GM12878 (cell line): Measurements from ENCODE around the gene REEP6. TPM values are rescaled to one million over a fixed set of nuclear protein-coding genes. Genes with fewer than 3 reads are reported as not detected.

Experiments
- ATAC-seq: fragments of 200-7000 bp; cut with Tn5 transposase; 3 replicates; pipeline ENCODE4 v1.9.1; 2020; ENCODE audit warnings: mild to moderate bottlenecking, moderate library complexity
- BruUV-seq: library from RNA; stranded (reverse); fragments of 400-500 nt; replicated peaks from 2 replicates; lab custom pipeline; 2021; lab: Mats Ljungman, UMichigan
- CTCF ChIA-PET: fragments of 300-600 bp; sonication (Branson Sonifier 250); formaldehyde crosslinking; extraction: SDS; loops from one replicate; lab custom pipeline; 2021; ENCODE audit warnings: inconsistent platforms; lab: Yijun Ruan, JAX
- POLR2A ChIA-PET: fragments of 350-600 bp; formaldehyde crosslinking; extraction: SDS; loops from one replicate; lab custom pipeline; 2021; ENCODE audit warnings: inconsistent platforms; lab: Charles Lee
- RAD21 ChIA-PET: fragments of 300-600 bp; sonication (Branson Sonifier 250); formaldehyde crosslinking; loops from one replicate; lab custom pipeline; 2023; ENCODE audit warnings: antibody characterized with exemption; ENCODE audit not compliant: unreplicated experiment; lab: Charles Lee
- SMC1A ChIA-PET: fragments of 300-600 bp; sonication (Branson Sonifier 250); formaldehyde crosslinking; loops from one replicate; lab custom pipeline; 2023; ENCODE audit not compliant: unreplicated experiment, uncharacterized antibody; lab: Charles Lee
- DNase-seq: peaks from one replicate; pipeline ENCODE4 v3.0.0-alpha.2; 2011; ENCODE audit warnings: low read depth, low spot score
- FAIRE-seq: peaks from 3 replicates; lab custom pipeline; 2011; peaks lifted over from hg19 to GRCh38; lab: Jason Lieb, UNC
- H2AFZ ChIP-seq: 2 replicates; pipeline ENCODE4 v1.6.0; 2011; ENCODE audit warnings: low read depth, low read length, control low read depth; ENCODE audit not compliant: control insufficient read depth
- H3K27ac ChIP-seq: 2 replicates; pipeline ENCODE4 v1.5.1; 2011; ENCODE audit warnings: control low read depth; ENCODE audit not compliant: control insufficient read depth, insufficient read depth
- H3K27me3 ChIP-seq, 2 experiments: replicated peaks in 1 of 2; 2 replicates each; pipeline versions ENCODE4 v1.6.0 to v1.6.1; 2011; ENCODE audit warnings: low read length in 1 of 2; ENCODE audit not compliant: control insufficient read depth in 2 of 2, insufficient read depth in 2 of 2
- H3K36me3 ChIP-seq, 2 experiments: 2 replicates each; pipeline ENCODE4 v1.5.1; 2011; ENCODE audit warnings: low read length in 1 of 2; ENCODE audit not compliant: control insufficient read depth in 2 of 2, insufficient read depth in 2 of 2
- H3K4me1 ChIP-seq: 2 replicates; pipeline ENCODE4 v1.6.1; 2011; ENCODE audit warnings: mild to moderate bottlenecking, low read length, moderate library complexity, mixed read lengths; ENCODE audit not compliant: control insufficient read depth, insufficient read depth
- H3K4me2 ChIP-seq: 2 replicates; pipeline ENCODE4 v1.6.0; 2011; ENCODE audit warnings: control low read depth; ENCODE audit not compliant: control insufficient read depth, insufficient read depth
- H3K4me3 ChIP-seq: fragments of 200-600 bp; sonication (generic); 2 replicates; pipeline ENCODE4 v1.5.1; 2016
- H3K79me2 ChIP-seq: 2 replicates; pipeline ENCODE4 v1.6.0; 2011; ENCODE audit warnings: low read length; ENCODE audit not compliant: control insufficient read depth, insufficient read depth
- H3K9ac ChIP-seq: 2 replicates; pipeline ENCODE4 v1.8.0; 2011; ENCODE audit warnings: low read length, control low read depth, mixed read lengths; ENCODE audit not compliant: control insufficient read depth, insufficient read depth
- H3K9me3 ChIP-seq: replicated peaks from 3 replicates; pipeline ENCODE4 v1.5.1; 2011; ENCODE audit warnings: mild to moderate bottlenecking, low read length; ENCODE audit not compliant: control insufficient read depth, insufficient read depth
- H4K20me1 ChIP-seq: 2 replicates; pipeline ENCODE4 v1.6.0; 2011; ENCODE audit not compliant: control insufficient read depth, insufficient read depth
- CHD2 ChIP-seq: IDR thresholded peaks from 2 replicates; pipeline ENCODE4 v1.6.1; 2011; ENCODE audit warnings: low read depth, low read length, improper control_type of control experiment, borderline replicate concordance
- DPF2 ChIP-seq: fragments of 450-650 bp; IDR thresholded peaks from 2 replicates; pipeline ENCODE4 v1.6.1; 2017; ENCODE audit warnings: mild to moderate bottlenecking
- EGR1 ChIP-seq, 2 experiments: IDR thresholded peaks; 1 replicate in 1 of 2; 2 replicates in 1 of 2; pipeline ENCODE4 v1.6.1; 2011 to 2012; ENCODE audit warnings: low read depth in 2 of 2, low read length in 2 of 2, borderline replicate concordance in 1 of 2, mild to moderate bottlenecking in 1 of 2, moderate library complexity in 1 of 2
- MYC ChIP-seq: IDR thresholded peaks from 2 replicates; pipeline ENCODE4 v1.6.1; 2011; ENCODE audit warnings: mild to moderate bottlenecking, low read length, moderate library complexity, inconsistent platforms; ENCODE audit not compliant: insufficient read depth, insufficient replicate concordance, insufficient read length, severe bottlenecking
- NFIC ChIP-seq: IDR thresholded peaks from 2 replicates; pipeline ENCODE4 v1.6.1; 2012; ENCODE audit warnings: low read depth, mild to moderate bottlenecking, inconsistent platforms, low read length, moderate library complexity
- POLR2A ChIP-seq: IDR thresholded peaks from 2 replicates; pipeline ENCODE4 v1.6.1; 2011; ENCODE audit warnings: low read depth, mild to moderate bottlenecking, low read length
- RUNX3 ChIP-seq: IDR thresholded peaks from 2 replicates; pipeline ENCODE4 v1.6.1; 2012; ENCODE audit warnings: low read length, inconsistent platforms
- SMC3 ChIP-seq: IDR thresholded peaks from 2 replicates; pipeline ENCODE4 v1.6.1; 2011; ENCODE audit warnings: low read length, improper control_type of control experiment, borderline replicate concordance
- SP1 ChIP-seq: IDR thresholded peaks from one replicate; pipeline ENCODE4 v1.6.1; 2011; ENCODE audit warnings: low read depth, low read length
- SREBF2 ChIP-seq: IDR thresholded peaks from 2 replicates; pipeline ENCODE4 v1.6.1; 2012; ENCODE audit warnings: mild to moderate bottlenecking, low read length
- TAF1 ChIP-seq: IDR thresholded peaks from 2 replicates; pipeline ENCODE4 v1.6.1; 2011; ENCODE audit warnings: mild to moderate bottlenecking, low read depth, low read length, borderline replicate concordance
- WGBS: methylation state at CpG from one replicate; pipeline ENCODE4 v1.1.6; 2016; ENCODE audit warnings: low lambda C conversion rate; ENCODE audit not compliant: insufficient replicate concordance, insufficient coverage; ENCODE audit errors: missing lambda C conversion rate; 5-methylcytosine and 5-hydroxymethylcytosine counted together
- in situ Hi-C: fragments of 300-500 bp; cut with MboI; formaldehyde crosslinking; loops from 9 replicates; pipeline ENCODE4 v1.14.3; 2018; ENCODE audit warnings: mixed read lengths
- intact Hi-C: fragments of 100-400 bp; cut with micrococcal nuclease; formaldehyde crosslinking; loops from one replicate; pipeline ENCODE4 v1.14.2; 2022; ENCODE audit not compliant: unreplicated experiment
- polyA plus RNA-seq, 11 experiments: library from polyadenylated mRNA; depleted of rRNA in 4 of 11; unstranded in 6 of 11; stranded (reverse) in 5 of 11; fragments of >200 nt; fragmentation: Nextera tagmentation in 4 of 11; fragmentation: Illumina TruSeq in 1 of 11; extraction: Ambion mirVana in 4 of 11; extraction: Trizol in 1 of 11; gene quantifications; 1 replicate in 1 of 11; 2 replicates in 10 of 11; pipeline versions ENCODE4 v1.2.1 to v1.2.3, GENCODE V29; 2011 to 2016; ENCODE audit warnings: inconsistent platforms in 2 of 11, missing spikeins in 2 of 11, low read depth in 1 of 11
- total RNA-seq, 4 experiments: library from RNA; depleted of rRNA in 3 of 4; stranded (reverse); fragments of >200 nt in 3 of 4; fragmentation: Illumina TruSeq in 1 of 4; extraction: Trizol in 1 of 4; gene quantifications; 2 replicates each; pipeline versions ENCODE4 v1.2.1 to v1.2.3, GENCODE V29; 2013 to 2021
- TF ChIP-seq, protein P1 (sequence below): fragments of 450-650 bp; IDR thresholded peaks from 2 replicates; pipeline ENCODE4 v1.6.1; 2017; ENCODE audit warnings: low read depth, mild to moderate bottlenecking, moderate library complexity
- TF ChIP-seq, protein P2 (sequence below): fragments of 450-650 bp; IDR thresholded peaks from 2 replicates; pipeline ENCODE4 v1.6.1; 2017; ENCODE audit warnings: mild to moderate bottlenecking, low read depth, inconsistent platforms; ENCODE audit not compliant: poor library complexity, severe bottlenecking
- TF ChIP-seq, protein P3 (sequence below): fragments of 450-650 bp; formaldehyde crosslinking; IDR thresholded peaks from 2 replicates; pipeline ENCODE4 v1.4.0; 2022; ENCODE audit warnings: mild to moderate bottlenecking, moderate library complexity

Gene REEP6
- total and polyA plus RNA-seq, 10 of the 15 experiments (the other 5 are each of a cell fraction or from before 2014, with no cell fraction given): 0.06 to 1.1 (median 0.39) TPM; not detected in 2

DNA sequence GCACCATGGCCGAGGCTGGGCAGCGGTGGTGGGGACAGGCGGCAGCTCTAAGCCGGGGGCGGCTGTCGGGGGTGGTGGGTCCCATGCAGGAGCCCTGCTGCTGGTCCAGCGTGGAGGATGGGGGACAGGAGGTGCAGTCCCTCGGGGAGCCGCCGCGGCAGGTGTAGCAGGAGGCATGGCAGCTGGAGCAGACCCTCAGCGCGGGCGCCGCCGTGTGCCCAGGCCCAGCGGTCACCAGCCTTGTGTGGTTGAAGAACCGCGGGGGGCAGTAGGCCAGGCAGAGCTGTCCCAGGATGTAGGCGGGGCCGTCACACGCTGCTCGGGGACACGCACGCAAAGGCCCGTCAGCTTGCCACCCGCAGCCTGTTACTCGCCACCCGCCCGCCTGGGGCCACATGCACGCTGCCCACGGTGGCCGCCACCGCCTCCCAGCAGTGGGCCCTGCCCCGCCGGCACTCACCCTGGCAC, 9.1 kb upstream of the REEP6 start:
- BruUV-seq: no TSS peak
- no peak for TF ChIP-seq CHD2
- TF ChIP-seq SP1: no peak
- TF ChIP-seq, protein P1, sequence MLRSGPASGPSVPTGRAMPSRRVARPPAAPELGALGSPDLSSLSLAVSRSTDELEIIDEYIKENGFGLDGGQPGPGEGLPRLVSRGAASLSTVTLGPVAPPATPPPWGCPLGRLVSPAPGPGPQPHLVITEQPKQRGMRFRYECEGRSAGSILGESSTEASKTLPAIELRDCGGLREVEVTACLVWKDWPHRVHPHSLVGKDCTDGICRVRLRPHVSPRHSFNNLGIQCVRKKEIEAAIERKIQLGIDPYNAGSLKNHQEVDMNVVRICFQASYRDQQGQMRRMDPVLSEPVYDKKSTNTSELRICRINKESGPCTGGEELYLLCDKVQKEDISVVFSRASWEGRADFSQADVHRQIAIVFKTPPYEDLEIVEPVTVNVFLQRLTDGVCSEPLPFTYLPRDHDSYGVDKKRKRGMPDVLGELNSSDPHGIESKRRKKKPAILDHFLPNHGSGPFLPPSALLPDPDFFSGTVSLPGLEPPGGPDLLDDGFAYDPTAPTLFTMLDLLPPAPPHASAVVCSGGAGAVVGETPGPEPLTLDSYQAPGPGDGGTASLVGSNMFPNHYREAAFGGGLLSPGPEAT: no peak
- TF ChIP-seq, protein P2, sequence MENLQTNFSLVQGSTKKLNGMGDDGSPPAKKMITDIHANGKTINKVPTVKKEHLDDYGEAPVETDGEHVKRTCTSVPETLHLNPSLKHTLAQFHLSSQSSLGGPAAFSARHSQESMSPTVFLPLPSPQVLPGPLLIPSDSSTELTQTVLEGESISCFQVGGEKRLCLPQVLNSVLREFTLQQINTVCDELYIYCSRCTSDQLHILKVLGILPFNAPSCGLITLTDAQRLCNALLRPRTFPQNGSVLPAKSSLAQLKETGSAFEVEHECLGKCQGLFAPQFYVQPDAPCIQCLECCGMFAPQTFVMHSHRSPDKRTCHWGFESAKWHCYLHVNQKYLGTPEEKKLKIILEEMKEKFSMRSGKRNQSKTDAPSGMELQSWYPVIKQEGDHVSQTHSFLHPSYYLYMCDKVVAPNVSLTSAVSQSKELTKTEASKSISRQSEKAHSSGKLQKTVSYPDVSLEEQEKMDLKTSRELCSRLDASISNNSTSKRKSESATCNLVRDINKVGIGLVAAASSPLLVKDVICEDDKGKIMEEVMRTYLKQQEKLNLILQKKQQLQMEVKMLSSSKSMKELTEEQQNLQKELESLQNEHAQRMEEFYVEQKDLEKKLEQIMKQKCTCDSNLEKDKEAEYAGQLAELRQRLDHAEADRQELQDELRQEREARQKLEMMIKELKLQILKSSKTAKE: no peak
- no peak for TF ChIP-seq DPF2
- no peak for TF ChIP-seq POLR2A
- no peak for TF ChIP-seq SMC3
- no peak for TF ChIP-seq SREBF2
- no peak for TF ChIP-seq RUNX3
- TF ChIP-seq, protein P3, sequence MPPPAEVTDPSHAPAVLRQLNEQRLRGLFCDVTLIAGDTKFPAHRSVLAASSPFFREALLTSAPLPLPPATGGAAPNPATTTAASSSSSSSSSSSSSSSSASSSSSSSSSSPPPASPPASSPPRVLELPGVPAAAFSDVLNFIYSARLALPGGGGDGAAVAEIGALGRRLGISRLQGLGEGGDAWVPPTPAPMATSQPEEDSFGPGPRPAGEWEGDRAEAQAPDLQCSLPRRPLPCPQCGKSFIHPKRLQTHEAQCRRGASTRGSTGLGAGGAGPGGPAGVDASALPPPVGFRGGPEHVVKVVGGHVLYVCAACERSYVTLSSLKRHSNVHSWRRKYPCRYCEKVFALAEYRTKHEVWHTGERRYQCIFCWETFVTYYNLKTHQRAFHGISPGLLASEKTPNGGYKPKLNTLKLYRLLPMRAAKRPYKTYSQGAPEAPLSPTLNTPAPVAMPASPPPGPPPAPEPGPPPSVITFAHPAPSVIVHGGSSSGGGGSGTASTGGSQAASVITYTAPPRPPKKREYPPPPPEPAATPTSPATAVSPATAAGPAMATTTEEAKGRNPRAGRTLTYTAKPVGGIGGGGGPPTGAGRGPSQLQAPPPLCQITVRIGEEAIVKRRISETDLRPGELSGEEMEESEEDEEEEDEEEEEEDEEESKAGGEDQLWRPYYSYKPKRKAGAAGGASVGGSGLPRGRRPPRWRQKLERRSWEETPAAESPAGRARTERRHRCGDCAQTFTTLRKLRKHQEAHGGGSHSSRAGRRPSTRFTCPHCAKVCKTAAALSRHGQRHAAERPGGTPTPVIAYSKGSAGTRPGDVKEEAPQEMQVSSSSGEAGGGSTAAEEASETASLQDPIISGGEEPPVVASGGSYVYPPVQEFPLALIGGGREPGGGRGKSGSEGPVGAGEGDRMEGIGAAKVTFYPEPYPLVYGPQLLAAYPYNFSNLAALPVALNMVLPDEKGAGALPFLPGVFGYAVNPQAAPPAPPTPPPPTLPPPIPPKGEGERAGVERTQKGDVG: no peak
- no peak for TF ChIP-seq TAF1
- TF ChIP-seq EGR1 (IDR thresholded peaks at IDR 0.05; ENCODE audit: borderline replicate concordance in 1 of 2, low read depth in 2 of 2, low read length in 2 of 2): no peak
- no peak for TF ChIP-seq NFIC
- no peak for TF ChIP-seq MYC
- FAIRE-seq: no peak
- ChIA-PET CTCF (no interaction called here), SMC1A (no interaction called here), RAD21 (no interaction called here), POLR2A (no interaction called here)
- Histone ChIP-seq H3K27me3 (no peaks in the 10 kb centered on the region), H3K27ac (no peak overlapping the region), H4K20me1 (no peaks in the 10 kb centered on the region), H3K36me3 (no peaks in the 10 kb centered on the region), H3K79me2 (peaks cover 8% of the 10 kb centered on the region), H3K4me3 (no peak overlapping the region), H3K9ac (no peak overlapping the region), H3K4me2 (no peak overlapping the region), H2AFZ (no peak overlapping the region), H3K4me1 (no peaks in the 10 kb centered on the region), H3K9me3 (no peaks in the 10 kb centered on the region)
- intact Hi-C loops: no loop called here
- WGBS: 85% methylated on average over 31 of the region's 36 CpGs
- ATAC-seq: no peak
- in situ Hi-C loops: no loop called here
- DNase-seq: no peak
